Neural progenitor cell (in vitro differentiated cells): ENCODE results near the gene SAMD13. TPM values are rescaled to one million over a fixed set of nuclear protein-coding genes. Genes with fewer than 3 reads are reported as not detected.
"Not testable (repeated sequence)": the region's sequence is repeated elsewhere in the genome, so short reads cannot be mapped to it uniquely, and the experiment has no call there.

Source experiments
- DNase-seq: peaks from one replicate; pipeline ENCODE4 v3.0.0-alpha.2; 2016; ENCODE audit warnings: low spot score
- H2AFZ ChIP-seq: fragments of 200-600 bp; sonication (generic); replicated peaks from 2 replicates; pipeline ENCODE4 v1.6.1; 2016; ENCODE audit warnings: antibody characterized with exemption
- H3F3A ChIP-seq: fragments of 200-600 bp; sonication (generic); 2 replicates; pipeline ENCODE4 v1.6.1; 2016; ENCODE audit warnings: antibody characterized with exemption, low read depth
- H3K27ac ChIP-seq: fragments of 200-600 bp; sonication (generic); 2 replicates; pipeline ENCODE4 v1.5.1; 2016; ENCODE audit warnings: mild to moderate bottlenecking
- H3K27me3 ChIP-seq: fragments of 200-600 bp; sonication (generic); 2 replicates; pipeline ENCODE4 v1.6.1; 2016; ENCODE audit warnings: mild to moderate bottlenecking, moderate library complexity
- H3K36me3 ChIP-seq: fragments of 200-600 bp; sonication (generic); 2 replicates; pipeline ENCODE4 v1.5.1; 2016
- H3K4me1 ChIP-seq: fragments of 200-600 bp; sonication (generic); 2 replicates; pipeline ENCODE4 v1.6.1; 2016; ENCODE audit warnings: mixed run types
- H3K4me2 ChIP-seq: fragments of 200-600 bp; sonication (generic); 2 replicates; pipeline ENCODE4 v1.6.1; 2016
- H3K4me3 ChIP-seq: fragments of 200-600 bp; sonication (generic); 2 replicates; pipeline ENCODE4 v1.5.1; 2016
- H3K79me2 ChIP-seq: fragments of 200-600 bp; sonication (generic); 2 replicates; pipeline ENCODE4 v1.6.1; 2016; ENCODE audit warnings: low read depth
- H3K9ac ChIP-seq: fragments of 200-600 bp; sonication (generic); 2 replicates; pipeline ENCODE4 v1.6.1; 2016
- H3K9me3 ChIP-seq: fragments of 200-600 bp; sonication (generic); 2 replicates; pipeline ENCODE4 v1.5.1; 2016; ENCODE audit warnings: low read depth
- H4K20me1 ChIP-seq: fragments of 200-600 bp; sonication (generic); 2 replicates; pipeline ENCODE4 v1.6.1; 2016; ENCODE audit warnings: low read depth
- H3K27ac Mint-ChIP-seq: 3 replicates; pipeline ENCODE4 v1.8.0; 2021; ENCODE audit warnings: mixed read lengths
- H3K27me3 Mint-ChIP-seq: 2 replicates; pipeline ENCODE4 v1.8.0; 2022; ENCODE audit warnings: low read depth, mild to moderate bottlenecking, inconsistent platforms, moderate library complexity, mixed read lengths; ENCODE audit not compliant: insufficient read depth
- H3K36me3 Mint-ChIP-seq: 3 replicates; pipeline ENCODE4 v1.8.0; 2021; ENCODE audit warnings: mixed read lengths
- H3K4me1 Mint-ChIP-seq: 3 replicates; pipeline ENCODE4 v1.8.0; 2021; ENCODE audit warnings: mixed read lengths
- H3K4me3 Mint-ChIP-seq: 3 replicates; pipeline ENCODE4 v1.8.0; 2021; ENCODE audit warnings: mild to moderate bottlenecking, moderate library complexity, mixed read lengths
- H3K9me3 Mint-ChIP-seq: 3 replicates; pipeline ENCODE4 v1.8.0; 2020; ENCODE audit warnings: mixed read lengths
- EZH2 ChIP-seq: fragments of 200-600 bp; sonication (generic); IDR thresholded peaks from 2 replicates; pipeline ENCODE4 v1.6.1; 2017; ENCODE audit warnings: antibody characterized with exemption, mild to moderate bottlenecking, moderate library complexity
- EZH2phosphoT487 ChIP-seq: fragments of 200-600 bp; sonication (generic); IDR thresholded peaks from 2 replicates; pipeline ENCODE4 v1.6.1; 2017; ENCODE audit warnings: antibody characterized with exemption
- total RNA-seq: library from RNA; depleted of rRNA; stranded (reverse); fragments of >200 nt; gene quantifications from 2 replicates; pipeline ENCODE4 v1.2.3, GENCODE V29; 2015; ENCODE audit warnings: low replicate concordance
- TF ChIP-seq, protein P1 (sequence below): fragments of 200-600 bp; sonication (generic); IDR thresholded peaks from 2 replicates; pipeline ENCODE4 v1.5.1; 2017; ENCODE audit warnings: antibody characterized with exemption, mild to moderate bottlenecking

SAMD13 gene
- total RNA-seq, 1 donor from 2014 or later = 5.6 TPM

DNA sequence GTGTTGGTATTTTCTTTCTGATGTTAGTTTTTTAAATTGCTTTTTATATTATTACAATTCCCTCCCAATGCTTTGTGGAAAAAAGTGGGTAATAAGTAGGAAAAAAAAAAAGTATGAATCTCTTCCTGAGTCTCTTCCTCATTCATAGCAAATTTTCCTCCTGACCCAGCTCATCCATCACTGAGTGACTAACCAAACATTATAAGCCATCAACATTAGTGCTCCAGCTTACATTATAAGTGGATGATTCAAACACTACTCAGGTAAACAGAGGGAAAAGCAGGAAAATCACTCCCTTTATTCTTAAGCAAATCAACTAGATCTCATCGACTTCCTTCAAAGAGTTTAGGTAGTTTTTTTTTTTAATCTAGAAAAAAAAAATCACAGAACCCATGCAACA, 15.4 kb upstream of the SAMD13 start:
- Histone ChIP-seq H3K9ac (no peak overlapping the region), H3K27me3 (no peaks in the 10 kb centered on the region), H2AFZ (no peak overlapping the region), H3F3A (no peaks in the 10 kb centered on the region), H3K36me3 (no peaks in the 10 kb centered on the region), H3K4me2 (no peak overlapping the region), H3K27ac (no peak overlapping the region), H3K4me3 (no peak overlapping the region), H4K20me1 (no peaks in the 10 kb centered on the region), H3K9me3 (peaks cover 6% of the 10 kb centered on the region), H3K79me2 (no peaks in the 10 kb centered on the region), H3K4me1 (no peaks in the 10 kb centered on the region)
- no peaks in the 10 kb centered on the region for H3K36me3 Mint-ChIP-seq
- no peak for TF ChIP-seq EZH2
- TF ChIP-seq EZH2phosphoT487 = no peak
- TF ChIP-seq, protein P1, sequence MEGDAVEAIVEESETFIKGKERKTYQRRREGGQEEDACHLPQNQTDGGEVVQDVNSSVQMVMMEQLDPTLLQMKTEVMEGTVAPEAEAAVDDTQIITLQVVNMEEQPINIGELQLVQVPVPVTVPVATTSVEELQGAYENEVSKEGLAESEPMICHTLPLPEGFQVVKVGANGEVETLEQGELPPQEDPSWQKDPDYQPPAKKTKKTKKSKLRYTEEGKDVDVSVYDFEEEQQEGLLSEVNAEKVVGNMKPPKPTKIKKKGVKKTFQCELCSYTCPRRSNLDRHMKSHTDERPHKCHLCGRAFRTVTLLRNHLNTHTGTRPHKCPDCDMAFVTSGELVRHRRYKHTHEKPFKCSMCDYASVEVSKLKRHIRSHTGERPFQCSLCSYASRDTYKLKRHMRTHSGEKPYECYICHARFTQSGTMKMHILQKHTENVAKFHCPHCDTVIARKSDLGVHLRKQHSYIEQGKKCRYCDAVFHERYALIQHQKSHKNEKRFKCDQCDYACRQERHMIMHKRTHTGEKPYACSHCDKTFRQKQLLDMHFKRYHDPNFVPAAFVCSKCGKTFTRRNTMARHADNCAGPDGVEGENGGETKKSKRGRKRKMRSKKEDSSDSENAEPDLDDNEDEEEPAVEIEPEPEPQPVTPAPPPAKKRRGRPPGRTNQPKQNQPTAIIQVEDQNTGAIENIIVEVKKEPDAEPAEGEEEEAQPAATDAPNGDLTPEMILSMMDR = no peak
- H3K9me3 Mint-ChIP-seq = peaks cover 27% of the 10 kb centered on the region
- H3K27ac Mint-ChIP-seq = no peak overlapping the region
- no peak for DNase-seq
- no peak overlapping the region for H3K4me3 Mint-ChIP-seq
- H3K4me1 Mint-ChIP-seq = no peaks in the 10 kb centered on the region
- peaks cover 3% of the 10 kb centered on the region for H3K27me3 Mint-ChIP-seq

DNA sequence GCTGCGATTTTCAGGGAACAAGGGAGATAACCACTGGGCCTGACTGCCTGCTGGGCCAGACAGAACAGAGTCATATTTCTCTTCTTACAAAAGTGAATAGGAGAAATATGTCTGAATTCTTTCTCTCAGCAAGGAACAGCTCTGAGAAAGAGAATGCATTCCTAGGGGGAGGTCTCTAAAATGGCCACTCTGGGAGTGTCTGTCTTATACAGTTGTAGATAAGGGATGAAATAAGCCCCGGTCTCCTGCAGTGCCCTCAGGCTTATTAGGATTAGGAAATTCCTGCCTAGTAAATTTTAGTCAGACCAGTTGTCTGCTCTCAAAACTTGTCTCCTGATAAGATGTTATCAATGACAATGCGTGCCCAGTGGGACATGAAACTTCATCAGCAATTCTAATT, 14.1 kb upstream of the SAMD13 start:
- not testable (repeated sequence) for H3K9ac ChIP-seq, DNase-seq, H3F3A ChIP-seq, H3K4me1 Mint-ChIP-seq, H2AFZ ChIP-seq, H3K27me3 Mint-ChIP-seq, H3K27ac ChIP-seq, H3K36me3 ChIP-seq, H4K20me1 ChIP-seq, H3K4me3 Mint-ChIP-seq, H3K4me3 ChIP-seq, H3K27ac Mint-ChIP-seq, H3K4me2 ChIP-seq, H3K79me2 ChIP-seq, H3K9me3 ChIP-seq, H3K27me3 ChIP-seq, H3K36me3 Mint-ChIP-seq, H3K4me1 ChIP-seq
- H3K9me3 Mint-ChIP-seq = peaks cover 27% of the 10 kb centered on the region

DNA sequence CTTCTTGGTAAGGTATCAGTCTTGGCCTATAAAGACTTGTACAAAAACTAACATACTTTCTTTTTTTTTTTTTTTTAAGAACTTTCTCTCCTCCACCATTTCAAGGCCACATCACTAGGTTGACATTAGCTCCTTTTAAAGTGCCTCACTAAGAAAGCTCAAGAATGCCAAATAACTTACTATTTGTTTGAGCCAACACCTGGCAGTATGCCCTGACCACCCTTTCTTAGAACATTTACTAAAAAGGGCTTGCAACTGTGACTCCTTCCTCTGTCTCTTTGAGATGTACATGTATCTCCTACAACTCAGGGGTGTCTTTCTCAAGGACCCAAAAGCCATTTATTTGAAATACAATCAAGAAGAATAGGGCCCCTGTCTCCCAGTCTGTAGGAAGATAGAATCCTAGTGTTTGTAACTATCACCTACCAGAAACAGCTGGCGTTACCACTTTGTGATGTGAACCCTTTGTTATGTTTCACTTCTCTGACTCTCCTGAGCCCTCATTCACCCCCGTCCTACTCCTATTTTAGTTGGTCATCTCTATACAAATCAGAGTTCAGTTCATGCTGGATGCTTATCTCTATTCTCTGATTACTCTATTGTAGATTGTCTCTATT, 12.2 kb upstream of the SAMD13 start:
- no peaks in the 10 kb centered on the region for H3K27me3 ChIP-seq
- H3K9me3 ChIP-seq = peaks cover 6% of the 10 kb centered on the region
- H3K79me2 ChIP-seq = no peaks in the 10 kb centered on the region
- no peaks in the 10 kb centered on the region for H4K20me1 ChIP-seq
- H3K4me3 ChIP-seq = no peak overlapping the region
- Mint-ChIP-seq H3K9me3 (peaks cover 27% of the 10 kb centered on the region), H3K4me1 (no peaks in the 10 kb centered on the region), H3K27me3 (peaks cover 3% of the 10 kb centered on the region), H3K4me3 (no peak overlapping the region), H3K27ac (no peak overlapping the region), H3K36me3 (no peaks in the 10 kb centered on the region)
- TF ChIP-seq, protein P1 = no peak
- TF ChIP-seq EZH2 (no peak), EZH2phosphoT487 (no peak)
- no peak for DNase-seq
- H3F3A ChIP-seq = no peaks in the 10 kb centered on the region
- no peaks in the 10 kb centered on the region for H3K36me3 ChIP-seq
- H2AFZ ChIP-seq = no peak overlapping the region
- no peak overlapping the region for H3K4me2 ChIP-seq
- H3K4me1 ChIP-seq = no peaks in the 10 kb centered on the region
- H3K9ac ChIP-seq = no peak overlapping the region
- no peak overlapping the region for H3K27ac ChIP-seq

DNA sequence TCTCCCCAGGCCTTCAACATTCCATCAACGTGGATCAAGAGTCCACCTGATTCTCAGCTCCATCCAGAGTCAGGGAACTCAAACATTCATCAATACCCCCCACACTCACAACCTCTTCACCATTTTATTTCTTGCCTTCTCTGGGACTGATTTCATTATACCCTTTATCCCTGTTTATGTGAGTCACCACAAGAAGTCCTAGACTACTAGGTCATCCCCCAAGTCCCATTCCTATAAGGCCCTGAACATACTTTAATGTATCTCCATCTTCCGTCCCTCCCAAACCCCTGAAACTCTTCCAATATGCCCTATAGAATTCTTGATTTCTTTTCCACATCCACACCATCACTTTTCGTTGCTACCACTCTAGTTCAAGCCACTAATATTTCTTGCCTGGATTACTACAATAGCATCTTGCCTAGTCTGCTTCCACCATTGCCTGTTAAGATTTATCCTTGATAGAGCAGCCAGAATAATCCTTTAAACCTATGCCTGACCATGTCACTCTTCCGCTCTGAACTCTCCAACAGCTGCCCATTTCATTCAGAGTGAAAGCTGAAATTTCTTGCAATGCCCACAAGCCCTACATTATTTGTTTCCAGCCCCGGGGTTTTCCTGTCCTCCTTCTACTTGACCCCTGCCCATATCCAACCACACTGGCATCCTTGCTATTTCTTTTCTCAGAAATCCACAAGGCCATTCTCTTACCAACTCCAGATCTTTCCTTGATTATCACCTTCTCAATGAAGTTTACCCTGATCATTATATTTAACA, 9.4 kb upstream of the SAMD13 start:
- Mint-ChIP-seq H3K9me3 (peaks cover 31% of the 10 kb centered on the region), H3K4me3 (no peak overlapping the region), H3K36me3 (peaks cover 4% of the 10 kb centered on the region), H3K4me1 (no peaks in the 10 kb centered on the region), H3K27ac (no peak overlapping the region), H3K27me3 (peaks cover 3% of the 10 kb centered on the region)
- H3K4me2 ChIP-seq = no peak overlapping the region
- H3K27ac ChIP-seq = no peak overlapping the region
- no peaks in the 10 kb centered on the region for H3K79me2 ChIP-seq
- no peaks in the 10 kb centered on the region for H3K36me3 ChIP-seq
- H3K9me3 ChIP-seq = no peaks in the 10 kb centered on the region
- no peaks in the 10 kb centered on the region for H3F3A ChIP-seq
- no peaks in the 10 kb centered on the region for H4K20me1 ChIP-seq
- no peaks in the 10 kb centered on the region for H3K4me1 ChIP-seq
- DNase-seq = no peak
- no peak overlapping the region for H3K9ac ChIP-seq
- H3K4me3 ChIP-seq = no peak overlapping the region
- TF ChIP-seq EZH2 (no peak), EZH2phosphoT487 (no peak)
- TF ChIP-seq, protein P1 = no peak
- no peaks in the 10 kb centered on the region for H3K27me3 ChIP-seq
- no peak overlapping the region for H2AFZ ChIP-seq
